ENCODE data around the gene B3GNT5. TPM values are rescaled to one million over a fixed set of nuclear protein-coding genes. Genes with fewer than 3 reads are reported as not detected.

B3GNT5 gene
- total RNA-seq, 1 donor from 2014 or later: 31.0 TPM

Other genes with a start within 250 kb of the B3GNT5 start
- 24.5 and 33.6 TPM in 2 replicates for gene MCCC1, start 153.8 kb upstream of the B3GNT5 start, total RNA-seq
- gene LAMP3, start 90.5 kb upstream of the B3GNT5 start, total RNA-seq: 23.0 and 84.3 TPM in 2 replicates
- 0.34 and 0.84 TPM in 2 replicates for gene MCF2L2, start 175.4 kb downstream of the B3GNT5 start, total RNA-seq